Adipocyte (in vitro differentiated cells): ENCODE data around the gene SLK.

ENCODE experiments used
- DNase-seq: peaks from one replicate; pipeline ENCODE4 v3.0.0-alpha.2; 2015; ENCODE audit warnings: low read depth
- H3K27me3 ChIP-seq: replicated peaks from 2 replicates; pipeline ENCODE4 v1.7.0; 2013; ENCODE audit warnings: mild to moderate bottlenecking, low read length, moderate library complexity; ENCODE audit not compliant: control insufficient read depth, insufficient read depth
- H3K36me3 ChIP-seq: 2 replicates; pipeline ENCODE4 v1.7.0; 2013; ENCODE audit warnings: low read length, mild to moderate bottlenecking, moderate library complexity; ENCODE audit not compliant: control insufficient read depth, insufficient read depth, severe bottlenecking
- H3K4me1 ChIP-seq: 2 replicates; pipeline ENCODE4 v1.7.0; 2013; ENCODE audit warnings: mild to moderate bottlenecking, low read length, moderate library complexity; ENCODE audit not compliant: control insufficient read depth, insufficient read depth
- H3K4me3 ChIP-seq: 2 replicates; pipeline ENCODE4 v1.7.0; 2013; ENCODE audit warnings: mild to moderate bottlenecking, low read length, moderate library complexity
- H3K9ac ChIP-seq: 2 replicates; pipeline ENCODE4 v1.7.0; 2013; ENCODE audit warnings: mild to moderate bottlenecking, low read length, moderate library complexity
- H3K9me3 ChIP-seq: 2 replicates; pipeline ENCODE4 v1.7.0; 2013; ENCODE audit warnings: mild to moderate bottlenecking, low read length, moderate library complexity; ENCODE audit not compliant: control insufficient read depth

Gene SLK

GRCh38 chr10:104041891-104042535 is 75.1 kb downstream of the SLK start:
- no peak for DNase-seq
- Histone ChIP-seq H3K4me1 (no peaks in the 10 kb centered on the region), H3K36me3 (no peaks in the 10 kb centered on the region), H3K27me3 (no peaks in the 10 kb centered on the region), H3K9me3 (no peaks in the 10 kb centered on the region), H3K9ac (no peak overlapping the region), H3K4me3 (no peak overlapping the region)

GRCh38 chr10:104043185-104043830 is 76.4 kb downstream of the SLK start:
- H3K36me3 ChIP-seq: no peaks in the 10 kb centered on the region
- H3K4me1 ChIP-seq: no peaks in the 10 kb centered on the region
- H3K27me3 ChIP-seq: no peaks in the 10 kb centered on the region
- no peaks in the 10 kb centered on the region for H3K9me3 ChIP-seq
- DNase-seq: no peak
- H3K4me3 ChIP-seq: no peak overlapping the region
- H3K9ac ChIP-seq: no peak overlapping the region

- no peak overlapping the region for H3K4me3 ChIP-seq
- no peaks in the 10 kb centered on the region for H3K36me3 ChIP-seq
- peaks cover under 1% of the 10 kb centered on the region for H3K4me1 ChIP-seq
- no peak for DNase-seq
- no peaks in the 10 kb centered on the region for H3K27me3 ChIP-seq
- H3K9me3 ChIP-seq: no peaks in the 10 kb centered on the region
- no peak overlapping the region for H3K9ac ChIP-seq
Observed at GRCh38 chr10:104043854-104044253, 76.9 kb downstream of the SLK start.

GRCh38 chr10:104045151-104046089 is 78.5 kb downstream of the SLK start:
- H3K27me3 ChIP-seq: no peaks in the 10 kb centered on the region
- peak; percentile 91 for DNase-seq
- H3K9ac ChIP-seq: no peak overlapping the region
- no peaks in the 10 kb centered on the region for H3K36me3 ChIP-seq
- no peaks in the 10 kb centered on the region for H3K9me3 ChIP-seq
- peaks cover 15% of the 10 kb centered on the region for H3K4me1 ChIP-seq
- H3K4me3 ChIP-seq: no peak overlapping the region

- no peak overlapping the region for H3K9ac ChIP-seq
- H3K4me1 ChIP-seq: peaks cover 15% of the 10 kb centered on the region
- no peaks in the 10 kb centered on the region for H3K9me3 ChIP-seq
- no peak for DNase-seq
- no peak overlapping the region for H3K4me3 ChIP-seq
- H3K36me3 ChIP-seq: no peaks in the 10 kb centered on the region
- H3K27me3 ChIP-seq: no peaks in the 10 kb centered on the region
Observed at GRCh38 chr10:104046651-104047050, 79.7 kb downstream of the SLK start.

- DNase-seq: peak; percentile 16
- H3K4me1 ChIP-seq: peaks cover 15% of the 10 kb centered on the region
- H3K27me3 ChIP-seq: no peaks in the 10 kb centered on the region
- H3K4me3 ChIP-seq: no peak overlapping the region
- H3K9me3 ChIP-seq: no peaks in the 10 kb centered on the region
- no peak overlapping the region for H3K9ac ChIP-seq
- H3K36me3 ChIP-seq: no peaks in the 10 kb centered on the region
Observed at GRCh38 chr10:104049504-104050250, 82.7 kb downstream of the SLK start.

- peak; percentile 21 for DNase-seq
- no peaks in the 10 kb centered on the region for H3K36me3 ChIP-seq
Observed at GRCh38 chr10:104052431-104052830, 85.5 kb downstream of the SLK start.

GRCh38 chr10:104053201-104053600 is 86.3 kb downstream of the SLK start:
- H3K9ac ChIP-seq: no peak overlapping the region
- no peak overlapping the region for H3K4me3 ChIP-seq
- no peaks in the 10 kb centered on the region for H3K9me3 ChIP-seq
- DNase-seq: no peak
- H3K4me1 ChIP-seq: peaks cover 15% of the 10 kb centered on the region
- H3K27me3 ChIP-seq: no peaks in the 10 kb centered on the region
- no peaks in the 10 kb centered on the region for H3K36me3 ChIP-seq

More at GRCh38 chr10:104052431-104052830, 85.5 kb downstream of the SLK start:
- peaks cover 15% of the 10 kb centered on the region for H3K4me1 ChIP-seq
- H3K4me3 ChIP-seq: no peak overlapping the region
- no peaks in the 10 kb centered on the region for H3K9me3 ChIP-seq
- H3K27me3 ChIP-seq: no peaks in the 10 kb centered on the region
- H3K9ac ChIP-seq: no peak overlapping the region

GRCh38 chr10:104054430-104054829 is 87.5 kb downstream of the SLK start:
- Histone ChIP-seq H3K4me1 (peaks cover 9% of the 10 kb centered on the region), H3K27me3 (no peaks in the 10 kb centered on the region), H3K9me3 (no peaks in the 10 kb centered on the region), H3K4me3 (no peak overlapping the region), H3K36me3 (no peaks in the 10 kb centered on the region), H3K9ac (no peak overlapping the region)
- DNase-seq: peak; percentile 55

GRCh38 chr10:104056619-104057273 is 89.8 kb downstream of the SLK start:
- no peak overlapping the region for H3K9ac ChIP-seq
- no peaks in the 10 kb centered on the region for H3K4me1 ChIP-seq
- H3K36me3 ChIP-seq: no peaks in the 10 kb centered on the region
- no peaks in the 10 kb centered on the region for H3K27me3 ChIP-seq
- H3K9me3 ChIP-seq: no peaks in the 10 kb centered on the region
- DNase-seq: no peak
- no peak overlapping the region for H3K4me3 ChIP-seq
